HCT116 (cell line): ENCODE results near the gene AMZ1.

Experiments used
- CTCF ChIP-seq, 3 experiments: fragments of 200-600 bp in 1 of 3; sonication (generic) in 1 of 3; IDR thresholded peaks in 2 of 3; conservative IDR thresholded peaks in 1 of 3; 2 replicates each; pipeline ENCODE4 v1.5.1; 2012 to 2017; ENCODE audit warnings: low read depth in 2 of 3, low read length in 2 of 3, antibody characterized with exemption in 1 of 3, borderline replicate concordance in 1 of 3, control low read depth in 1 of 3, mild to moderate bottlenecking in 1 of 3, mixed read lengths in 1 of 3, mixed run types in 1 of 3, moderate library complexity in 1 of 3; ENCODE audit not compliant: insufficient read depth in 1 of 3
- EGR1 ChIP-seq: IDR thresholded peaks from 2 replicates; pipeline ENCODE4 v1.6.1; 2012; ENCODE audit warnings: low read depth
- EZH2 ChIP-seq: fragments of 200-600 bp; sonication (generic); IDR thresholded peaks from 2 replicates; pipeline ENCODE4 v1.6.1; 2017; ENCODE audit warnings: antibody characterized with exemption, mixed run types
- JUND ChIP-seq: IDR thresholded peaks from 2 replicates; pipeline ENCODE4 v1.6.1; 2012
- MAX ChIP-seq: IDR thresholded peaks from 2 replicates; pipeline ENCODE4 v1.6.1; 2012
- POLR2A ChIP-seq: IDR thresholded peaks from 2 replicates; pipeline ENCODE4 v1.7.0; 2011; ENCODE audit warnings: borderline replicate concordance; ENCODE audit not compliant: insufficient read depth, insufficient read length; ENCODE audit errors: extremely low read depth
- POLR2AphosphoS5 ChIP-seq: IDR thresholded peaks from 2 replicates; pipeline ENCODE4 v1.6.1; 2011; ENCODE audit warnings: mild to moderate bottlenecking, low read depth, low read length, moderate library complexity
- SIN3A ChIP-seq: IDR thresholded peaks from 2 replicates; pipeline ENCODE4 v1.6.1; 2012; ENCODE audit warnings: low read depth
- SP1 ChIP-seq: IDR thresholded peaks from 2 replicates; pipeline ENCODE4 v1.6.1; 2012; ENCODE audit warnings: low read depth
- SRF ChIP-seq: IDR thresholded peaks from 2 replicates; pipeline ENCODE4 v1.6.1; 2012; ENCODE audit warnings: low read depth
- YY1 ChIP-seq: IDR thresholded peaks from 2 replicates; pipeline ENCODE4 v1.6.1; 2011; ENCODE audit warnings: low read length, low read depth, moderate library complexity, mild to moderate bottlenecking; ENCODE audit not compliant: insufficient replicate concordance; ENCODE audit errors: extremely low read depth
- ZNF274 ChIP-seq: fragments of 200-500 bp; sonication (Bioruptor generic); IDR thresholded peaks from 2 replicates; pipeline ENCODE4 v1.6.1; 2014; ENCODE audit warnings: mild to moderate bottlenecking, low read depth, low read length, inconsistent platforms

- TF ChIP-seq JUND (no peak), CTCF (IDR thresholded peaks at IDR 0.05 in 2 of 3, conservative IDR thresholded peaks at IDR 0.05 in 1 of 3; ENCODE audit: borderline replicate concordance in 1 of 3, insufficient read depth in 1 of 3, low read depth in 2 of 3, low read length in 2 of 3) (no peak), SRF (no peak), POLR2A (no peak), EZH2 (no peak), MAX (no peak), POLR2AphosphoS5 (no peak), EGR1 (no peak), ZNF274 (no peak), SIN3A (no peak), YY1 (no peak), SP1 (no peak)
These were observed 76.6 kb downstream of the AMZ1 start for GRCh38 chr7:2764621-2765020.
